Lower lobe of right lung (tissue), 2 donors: Measurements from ENCODE around the gene QPRT. TPM values are rescaled to one million over a fixed set of nuclear protein-coding genes. Genes with fewer than 3 reads are reported as not detected.
A peak's percentile ranks its signal among the peaks of the same experiment; 100 is the strongest.
"Not testable (repeated sequence)": the region's sequence is repeated elsewhere in the genome, so short reads cannot be mapped to it uniquely, and the experiment has no call there.

Source experiments
- ATAC-seq, 2 donors: fragments of 200-7000 bp; cut with Tn5 transposase; one replicate each; pipeline ENCODE4 v1.9.1; 2020 to 2022; ENCODE audit warnings: mild to moderate bottlenecking in 2 of 2, moderate library complexity in 2 of 2
- DNase-seq: peaks from one replicate; pipeline ENCODE4 v3.0.0-alpha.2; 2020
- H3K27ac ChIP-seq: fragments of 200-600 bp; one replicate; pipeline ENCODE4 v1.8.0; 2022
- H3K27me3 ChIP-seq: fragments of 200-600 bp; one replicate; pipeline ENCODE4 v1.8.0; 2022; ENCODE audit warnings: low read depth
- H3K36me3 ChIP-seq: fragments of 200-600 bp; one replicate; pipeline ENCODE4 v1.8.0; 2022; ENCODE audit warnings: mild to moderate bottlenecking
- H3K4me1 ChIP-seq: fragments of 200-600 bp; one replicate; pipeline ENCODE4 v1.8.0; 2022
- H3K4me3 ChIP-seq: fragments of 200-600 bp; one replicate; pipeline ENCODE4 v1.8.0; 2022; ENCODE audit warnings: mild to moderate bottlenecking
- H3K9me3 ChIP-seq: fragments of 200-600 bp; one replicate; pipeline ENCODE4 v1.8.0; 2022
- intact Hi-C: fragments of 100-400 bp; cut with DNase I; formaldehyde crosslinking; loops from one replicate; pipeline ENCODE4 v1.11.0; 2022
- total RNA-seq: library from RNA; stranded (reverse); fragmentation: NEBNext Ultra II Directional; extraction: Animal tissue kit (Norgen Biotek cat#: 25700); gene quantifications from one replicate; pipeline ENCODE4 v1.2.1, GENCODE V29; 2021
- TF ChIP-seq, protein P1 (sequence below): fragments of 200-600 bp; IDR thresholded peaks from one replicate; pipeline ENCODE4 v1.8.0; 2022; ENCODE audit warnings: antibody characterized with exemption, mild to moderate bottlenecking
- donor health status: DM: no; HTN: yes; CAD: no; lungs with severe emphysema.

QPRT gene
- total RNA-seq, 1 donor from 2014 or later = 11.0 TPM

DNA sequence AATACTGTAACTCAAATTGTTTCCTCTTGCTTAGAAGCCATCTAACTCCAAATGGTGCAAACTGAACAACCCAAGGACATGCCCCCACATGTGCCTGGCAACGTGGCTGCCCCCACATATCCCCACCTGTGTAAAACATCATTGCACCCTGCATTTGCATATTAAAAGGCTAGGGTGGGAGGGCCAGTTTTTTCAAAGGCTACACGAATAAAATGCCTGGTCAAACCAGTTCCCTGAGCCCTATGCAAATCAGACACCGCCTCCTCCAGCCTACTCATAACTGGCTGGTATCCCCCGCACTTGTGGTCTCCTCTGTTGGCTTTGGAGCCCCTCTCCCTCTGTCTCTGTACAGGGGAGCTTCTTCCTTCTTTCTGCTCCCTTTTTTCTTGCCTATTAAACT is 40.1 kb downstream of the QPRT start:
- TF ChIP-seq, protein P1, sequence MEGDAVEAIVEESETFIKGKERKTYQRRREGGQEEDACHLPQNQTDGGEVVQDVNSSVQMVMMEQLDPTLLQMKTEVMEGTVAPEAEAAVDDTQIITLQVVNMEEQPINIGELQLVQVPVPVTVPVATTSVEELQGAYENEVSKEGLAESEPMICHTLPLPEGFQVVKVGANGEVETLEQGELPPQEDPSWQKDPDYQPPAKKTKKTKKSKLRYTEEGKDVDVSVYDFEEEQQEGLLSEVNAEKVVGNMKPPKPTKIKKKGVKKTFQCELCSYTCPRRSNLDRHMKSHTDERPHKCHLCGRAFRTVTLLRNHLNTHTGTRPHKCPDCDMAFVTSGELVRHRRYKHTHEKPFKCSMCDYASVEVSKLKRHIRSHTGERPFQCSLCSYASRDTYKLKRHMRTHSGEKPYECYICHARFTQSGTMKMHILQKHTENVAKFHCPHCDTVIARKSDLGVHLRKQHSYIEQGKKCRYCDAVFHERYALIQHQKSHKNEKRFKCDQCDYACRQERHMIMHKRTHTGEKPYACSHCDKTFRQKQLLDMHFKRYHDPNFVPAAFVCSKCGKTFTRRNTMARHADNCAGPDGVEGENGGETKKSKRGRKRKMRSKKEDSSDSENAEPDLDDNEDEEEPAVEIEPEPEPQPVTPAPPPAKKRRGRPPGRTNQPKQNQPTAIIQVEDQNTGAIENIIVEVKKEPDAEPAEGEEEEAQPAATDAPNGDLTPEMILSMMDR = no peak
- Histone ChIP-seq H3K4me1 (no peaks in the 10 kb centered on the region), H3K9me3 (no peaks in the 10 kb centered on the region), H3K27me3 (no peaks in the 10 kb centered on the region), H3K36me3 (no peaks in the 10 kb centered on the region), H3K4me3 (no peak overlapping the region), H3K27ac (no peak overlapping the region)
- ATAC-seq = no peak
- intact Hi-C loops = no loop called here
- no peak for DNase-seq

DNA sequence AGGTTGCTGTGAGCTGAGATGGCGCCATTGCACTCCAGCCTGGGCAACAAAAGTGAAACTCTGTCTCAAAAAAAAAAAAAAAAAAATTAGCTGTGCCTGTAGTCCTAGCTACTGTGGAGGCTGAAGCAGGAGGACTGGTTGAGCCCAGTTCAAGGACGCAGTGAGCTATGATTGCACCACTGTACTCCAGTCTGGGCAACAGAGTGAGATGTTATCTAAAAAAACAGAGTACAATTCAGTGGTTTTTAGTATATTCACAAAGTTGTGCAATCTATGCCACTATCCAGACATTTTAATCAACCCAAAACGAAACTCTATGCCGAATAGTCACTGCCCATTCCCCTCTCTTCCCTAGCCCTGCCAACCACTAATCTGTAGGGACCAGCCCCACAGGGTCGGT is 41.7 kb downstream of the QPRT start:
- H3K4me3 ChIP-seq = no peak overlapping the region
- intact Hi-C loops = no loop called here
- no peaks in the 10 kb centered on the region for H3K9me3 ChIP-seq
- H3K36me3 ChIP-seq = no peaks in the 10 kb centered on the region
- H3K27ac ChIP-seq = no peak overlapping the region
- no peak for ATAC-seq
- H3K4me1 ChIP-seq = no peaks in the 10 kb centered on the region
- no peak for DNase-seq
- H3K27me3 ChIP-seq = no peaks in the 10 kb centered on the region
- TF ChIP-seq, protein P1 = no peak

DNA sequence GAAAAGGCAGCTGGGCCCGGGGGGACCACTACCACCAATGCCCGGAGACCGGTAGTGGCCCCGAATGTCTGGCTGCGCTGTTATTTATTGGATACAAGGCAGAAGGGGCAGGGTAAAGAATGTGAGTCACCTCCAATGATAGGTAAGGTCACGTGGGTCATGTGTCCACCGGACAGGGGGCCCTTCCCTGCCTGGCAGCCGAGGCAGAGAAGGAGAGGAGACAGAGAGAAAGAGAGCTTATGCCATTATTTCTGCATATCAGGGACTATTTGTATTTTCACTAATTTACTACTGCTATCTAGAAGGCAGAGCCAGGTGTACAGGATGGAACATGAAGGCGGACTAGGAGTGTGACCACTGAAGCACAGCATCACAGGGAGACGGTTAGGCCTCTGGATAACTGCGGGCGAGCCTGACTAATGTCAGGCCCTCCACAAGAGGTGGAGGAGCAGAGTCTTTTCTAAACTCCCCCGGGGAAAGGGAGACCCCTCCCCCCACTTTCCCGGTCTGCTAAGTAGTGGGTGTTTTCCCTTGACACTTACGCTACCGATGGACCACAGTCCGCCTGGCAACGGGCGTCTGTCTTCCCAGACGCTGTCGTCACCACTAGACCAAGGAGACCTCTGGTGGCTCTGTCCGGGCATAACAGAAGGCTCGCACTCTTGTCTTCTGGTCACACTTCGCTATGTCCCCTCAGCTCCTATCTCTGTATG is 42.3 kb downstream of the QPRT start:
- peak; percentile 85 to 88 for ATAC-seq
- not testable (repeated sequence) for H3K4me1 ChIP-seq

DNA sequence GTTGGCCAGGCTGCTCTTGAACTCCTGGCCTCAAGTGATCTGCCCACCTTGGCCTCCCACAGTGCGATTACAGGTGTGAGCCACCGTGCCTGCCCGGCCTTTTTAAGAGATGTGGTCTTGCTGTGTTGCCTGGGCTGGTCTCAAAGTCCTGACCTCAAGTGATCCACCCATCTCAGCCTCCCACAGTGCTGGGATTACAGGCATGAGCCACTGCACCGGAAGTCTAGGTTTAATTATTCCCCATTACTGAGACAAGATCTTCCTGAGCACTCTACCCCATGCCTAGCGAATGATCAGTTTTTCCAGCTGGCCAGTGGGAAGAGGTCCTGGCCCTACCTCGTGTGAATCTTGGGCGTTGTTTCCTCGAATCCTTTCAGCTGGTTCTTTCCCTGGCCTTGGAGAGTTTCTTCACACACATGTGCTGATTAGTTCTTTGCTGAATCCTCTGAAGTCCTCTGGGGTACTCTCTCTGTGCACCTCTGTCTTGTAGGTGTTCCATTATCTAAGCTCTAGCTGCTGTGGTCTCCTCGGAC is 47.9 kb downstream of the QPRT start:
- Histone ChIP-seq H3K9me3 (no peaks in the 10 kb centered on the region), H3K27me3 (peaks cover 6% of the 10 kb centered on the region), H3K4me3 (no peak overlapping the region), H3K4me1 (peaks cover 5% of the 10 kb centered on the region), H3K27ac (no peak overlapping the region), H3K36me3 (no peaks in the 10 kb centered on the region)
- ATAC-seq (no peak), DNase-seq (no peak)
- intact Hi-C loops = no loop called here
- TF ChIP-seq, protein P1 = no peak

More for the DNA sequence above, 42.3 kb downstream of the QPRT start:
- TF ChIP-seq, protein P1 = peak; percentile 46
- H3K27ac ChIP-seq, H3K27me3 ChIP-seq, H3K9me3 ChIP-seq, H3K4me3 ChIP-seq, H3K36me3 ChIP-seq, intact Hi-C loops: not testable (repeated sequence)
- DNase-seq = peak; percentile 78

DNA sequence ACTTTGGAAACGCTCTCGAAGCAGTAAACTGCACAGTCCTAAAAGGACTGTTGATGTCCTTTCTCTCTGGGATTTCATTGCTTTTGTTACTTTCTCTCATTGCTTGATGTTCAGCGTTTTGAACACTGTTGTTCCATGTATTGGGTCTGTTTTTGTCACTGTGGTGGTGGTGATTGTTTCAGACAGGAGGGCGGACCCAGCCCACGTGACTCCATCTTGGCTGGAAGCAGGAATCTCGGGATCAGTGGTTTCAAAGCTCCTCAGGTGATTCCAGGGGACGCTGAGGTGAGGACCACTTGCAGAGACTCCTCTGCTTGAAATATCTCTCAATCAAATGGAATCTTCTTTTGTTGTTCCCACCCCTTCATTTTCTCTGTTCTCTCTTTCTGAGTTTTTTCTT is 48.5 kb downstream of the QPRT start:
- ATAC-seq = no peak
- TF ChIP-seq, protein P1 = no peak
- no peak for DNase-seq
- Histone ChIP-seq H3K4me3 (no peak overlapping the region), H3K9me3 (no peaks in the 10 kb centered on the region), H3K36me3 (no peaks in the 10 kb centered on the region), H3K27ac (no peak overlapping the region), H3K27me3 (peaks cover 6% of the 10 kb centered on the region), H3K4me1 (peaks cover 5% of the 10 kb centered on the region)
- intact Hi-C loops = no loop called here
